Activated CD4-positive, alpha-beta T cell treated with anti-CD3 and anti-CD28 coated beads, Interleukin-2, amount 50 U/mL, for 16 hours (primary cell): ENCODE data around the gene STRBP.

Experiments used
- DNase-seq: peaks from one replicate; pipeline ENCODE4 v3.0.0-alpha.2; 2020

The STRBP gene

GRCh38 chr9:123090956-123091355 lies 177.4 kb downstream of the STRBP start:
- DNase-seq: no peak

GRCh38 chr9:123090198-123090896 lies 178.0 kb downstream of the STRBP start:
- no peak for DNase-seq

DNA sequence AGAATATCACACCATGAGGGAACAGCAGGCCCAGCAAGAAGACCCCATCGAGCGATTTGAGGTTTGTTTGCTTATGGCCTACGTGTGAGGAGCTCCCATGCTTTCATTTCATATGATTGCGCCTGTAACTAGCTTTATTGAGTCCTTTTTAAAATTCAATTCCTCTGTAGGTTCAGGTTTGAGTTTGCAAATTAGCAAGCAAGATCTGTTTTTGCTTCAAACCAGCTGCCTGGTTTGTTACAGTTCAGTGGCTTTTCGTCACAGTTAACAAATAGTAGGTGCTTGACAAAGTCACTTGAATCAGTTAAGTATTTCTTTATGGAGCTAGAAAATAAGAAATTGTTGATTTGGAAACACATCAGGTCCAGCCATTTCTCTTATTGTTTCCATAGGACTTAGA lies 178.6 kb downstream of the STRBP start:
- DNase-seq: no peak

DNA sequence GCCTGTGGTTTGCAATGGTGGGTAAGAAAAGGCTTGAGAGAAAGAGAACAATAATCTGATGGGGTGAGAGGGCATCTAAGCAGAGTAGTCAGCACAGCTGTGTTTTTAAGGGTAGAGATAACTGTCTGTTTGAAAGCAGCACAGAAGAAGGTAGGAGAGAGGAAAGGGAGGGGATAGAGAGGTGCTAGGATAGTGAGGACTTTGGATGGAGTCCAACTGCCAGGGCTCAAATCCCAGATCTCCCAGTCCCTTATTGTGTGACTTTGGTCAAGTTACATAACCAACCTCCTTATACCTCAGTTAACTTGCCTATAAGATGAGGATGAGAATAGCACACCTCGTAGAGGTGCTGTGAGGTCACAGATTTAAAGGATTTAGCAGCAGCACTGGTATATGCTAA lies 179.3 kb downstream of the STRBP start:
- DNase-seq: no peak

DNA sequence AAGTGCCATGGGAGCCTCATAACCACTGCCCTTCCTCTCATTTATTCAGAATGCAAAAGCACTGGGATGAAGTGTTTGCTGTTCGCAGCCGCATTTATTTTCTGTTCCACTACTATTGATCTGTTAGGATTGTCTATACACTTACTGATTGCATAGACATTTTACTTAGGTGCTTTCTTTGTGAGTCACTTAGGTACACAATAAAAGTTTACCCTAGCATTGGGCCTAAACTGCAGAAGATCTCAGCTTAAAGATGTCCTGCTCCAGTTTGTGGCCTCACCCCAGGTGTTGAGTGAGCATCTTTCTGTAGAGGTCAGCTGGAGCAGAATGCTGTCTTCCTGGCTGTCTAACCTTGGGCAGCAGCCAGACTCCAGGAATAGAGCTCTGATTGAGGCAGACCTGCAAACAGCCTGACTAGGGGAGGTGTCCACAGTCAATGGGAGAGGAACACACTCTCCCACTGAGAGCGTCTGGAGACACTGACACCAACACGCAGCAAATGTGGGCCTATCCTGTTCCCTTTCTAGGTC lies 181.0 kb downstream of the STRBP start:
- no peak for DNase-seq

GRCh38 chr9:123085916-123086315 lies 182.5 kb downstream of the STRBP start:
- DNase-seq: no peak

GRCh38 chr9:123084256-123084655 lies 184.1 kb downstream of the STRBP start:
- DNase-seq: no peak

- DNase-seq: no peak
Measured at GRCh38 chr9:123083680-123084079, 184.7 kb downstream of the STRBP start.

- peak; percentile 18 for DNase-seq
Measured at GRCh38 chr9:123081824-123082223, 186.6 kb downstream of the STRBP start.

- no peak for DNase-seq
Measured at GRCh38 chr9:123080444-123080843, 187.9 kb downstream of the STRBP start.

DNA sequence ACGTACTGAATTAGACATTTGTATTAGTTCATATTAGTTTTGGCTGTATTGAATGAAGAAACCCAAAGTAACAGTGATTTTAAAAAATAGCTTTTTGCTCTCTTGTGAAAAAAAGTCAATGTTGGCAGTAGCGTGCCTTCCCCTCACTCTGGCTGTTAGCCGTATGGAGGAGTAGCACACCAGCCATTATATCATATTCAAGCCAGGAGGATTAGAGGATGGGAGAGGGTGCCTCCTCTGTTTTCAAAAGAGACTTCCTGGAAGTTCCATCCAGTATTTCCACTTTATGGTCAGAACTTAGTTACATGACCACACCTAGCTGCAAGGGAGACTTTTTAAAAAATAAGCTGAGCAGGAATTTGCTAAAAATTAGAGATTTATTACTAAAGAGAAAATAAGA lies 193.8 kb downstream of the STRBP start:
- DNase-seq: no peak

GRCh38 chr9:123073991-123074422 lies 194.4 kb downstream of the STRBP start:
- no peak for DNase-seq

- no peak for DNase-seq
Measured at GRCh38 chr9:123073441-123073840, 194.9 kb downstream of the STRBP start.

DNA sequence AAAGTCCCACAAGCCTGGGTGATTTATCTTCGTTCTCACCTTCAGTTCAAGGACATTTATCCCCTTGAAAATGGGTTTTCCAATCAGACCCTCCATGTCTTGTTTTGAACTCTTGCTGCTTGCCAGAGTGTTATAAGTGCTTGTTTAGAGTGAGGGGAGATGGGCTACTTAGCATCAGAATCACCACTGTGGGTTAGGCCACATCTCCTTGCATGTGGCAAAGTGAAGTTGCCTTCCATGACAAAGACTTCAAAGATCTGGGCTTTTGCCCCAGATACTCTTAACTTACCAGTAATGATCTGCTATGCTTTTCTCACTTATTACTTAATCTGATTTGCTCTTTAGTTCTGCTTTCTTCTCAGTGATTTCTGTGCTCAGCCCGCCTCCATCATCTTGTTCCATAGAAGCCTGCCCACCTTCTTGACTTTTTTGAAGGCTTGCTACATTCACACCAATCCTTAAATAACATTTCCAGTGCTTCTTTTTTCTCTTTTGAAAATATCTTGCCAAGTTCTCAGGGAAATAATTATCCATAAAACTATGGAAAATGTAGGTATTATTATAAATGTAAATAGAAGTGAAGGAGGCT lies 195.9 kb downstream of the STRBP start:
- DNase-seq: no peak
